Right cardiac atrium (tissue), 5 donors: ENCODE data around the gene NFXL1. TPM values are rescaled to one million over a fixed set of nuclear protein-coding genes. Genes with fewer than 3 reads are reported as not detected.
"Not testable (repeated sequence)": the region's sequence is repeated elsewhere in the genome, so short reads cannot be mapped to it uniquely, and the experiment has no call there.

ENCODE experiments used
- ATAC-seq, 2 donors: fragments of 200-7000 bp; cut with Tn5 transposase; one replicate each; pipeline versions ENCODE4 v1.8.0 to v1.9.1; 2020; ENCODE audit warnings: moderate library complexity in 2 of 2, mild to moderate bottlenecking in 1 of 2
- DNase-seq, 3 donors: peaks; one replicate each; pipeline ENCODE4 v3.0.0-alpha.2; 2020
- H3K27ac ChIP-seq: one replicate; pipeline ENCODE4 v1.5.1; 2013; ENCODE audit warnings: mild to moderate bottlenecking, low read length, control low read depth, moderate library complexity
- H3K27me3 ChIP-seq: one replicate; pipeline ENCODE4 v1.6.1; 2013; ENCODE audit not compliant: control insufficient read depth, insufficient read depth
- H3K4me1 ChIP-seq: one replicate; pipeline ENCODE4 v1.6.1; 2013; ENCODE audit warnings: low read length; ENCODE audit not compliant: control insufficient read depth, insufficient read depth
- H3K4me3 ChIP-seq: one replicate; pipeline ENCODE4 v1.5.1; 2013; ENCODE audit warnings: low read length, control low read depth
- H3K9me3 ChIP-seq: one replicate; pipeline ENCODE4 v1.6.1; 2013; ENCODE audit warnings: low read length; ENCODE audit not compliant: control insufficient read depth
- WGBS: extraction: QIAGEN DNeasy Blood & Tissue Kit; methylation state at CpG from one replicate; pipeline ENCODE4 v1.1.7; 2013; 5-methylcytosine and 5-hydroxymethylcytosine counted together
- intact Hi-C, 4 donors: fragments of 100-400 bp; cut with DNase I; formaldehyde crosslinking; loops; one replicate each; pipeline versions ENCODE4 v1.11.0 to v1.14.0; 2022 to 2023
- polyA plus RNA-seq: library from polyadenylated mRNA; stranded (reverse); fragments of 200-250 nt; gene quantifications from one replicate; pipeline ENCODE4 v1.2.3, GENCODE V29; 2013
- total RNA-seq, 4 donors: library from RNA; stranded (reverse); fragmentation: NEBNext Ultra II Directional; extraction: Animal tissue kit (Norgen Biotek cat#: 25700); gene quantifications; one replicate each; pipeline ENCODE4 v1.2.1, GENCODE V29; 2021
- donor health status: healthy with polysubstance abuse.
- donor health status: DM: no; HTN: yes; CAD: no.
- donor health status: DM: no; HTN: no; CAD: no.
- donor health status: DM: no; HTN: yes; CAD: no; lungs with severe emphysema.
- donor health status: DM: yes; HTN: yes; CAD: no.

The NFXL1 gene
- total and polyA plus RNA-seq, 5 donors = 3.1 to 8.8 (median 6.2) TPM

DNA sequence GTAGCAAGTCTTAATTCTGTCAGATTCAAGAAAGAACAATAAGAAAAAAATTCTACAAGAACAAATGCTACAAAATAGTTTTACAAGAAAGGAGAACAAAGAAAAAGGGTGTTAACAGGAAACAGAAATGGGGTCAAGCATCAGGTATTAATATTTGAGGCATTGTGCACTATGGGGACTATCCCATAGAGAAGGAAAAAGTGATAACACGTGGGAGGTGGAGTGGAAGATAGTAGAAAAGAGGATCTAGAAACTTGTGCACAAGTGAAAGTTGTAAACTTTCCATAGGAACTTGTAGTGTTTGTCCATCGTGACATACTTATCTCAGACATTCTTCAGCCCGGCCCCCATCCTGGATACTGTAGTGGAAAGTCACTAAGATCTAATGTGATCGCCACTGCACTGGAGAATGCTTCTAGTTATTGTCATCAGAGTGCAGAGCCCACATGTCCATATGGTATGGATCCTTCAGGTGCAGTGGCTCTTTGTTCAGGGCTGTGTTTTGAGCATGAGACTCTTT is 15.4 kb upstream of the NFXL1 start:
- no peak overlapping the region for H3K27ac ChIP-seq
- no peaks in the 10 kb centered on the region for H3K9me3 ChIP-seq
- DNase-seq (no peak), ATAC-seq (no peak)
- 51% methylated on average over 4 of the region's 4 CpGs for WGBS
- no peaks in the 10 kb centered on the region for H3K4me1 ChIP-seq
- intact Hi-C loops = loop anchor here (10.0 kb wide), 3 partner anchors 155 to 265 kb away; no protein-coding TSS in a partner anchor
- no peak overlapping the region for H3K4me3 ChIP-seq
- no peaks in the 10 kb centered on the region for H3K27me3 ChIP-seq

GRCh38 chr4:47926667-47927258 is 12.4 kb upstream of the NFXL1 start:
- H3K27ac ChIP-seq = no peak overlapping the region
- no peaks in the 10 kb centered on the region for H3K4me1 ChIP-seq
- DNase-seq (peak in 2 of 3 donors; percentile 58 to 59), ATAC-seq (peak; percentile 84 to 89)
- H3K4me3 ChIP-seq = no peak overlapping the region
- H3K9me3 ChIP-seq = no peaks in the 10 kb centered on the region
- intact Hi-C loops = no loop called here
- WGBS = 9% methylated on average over 15 of the region's 15 CpGs
- H3K27me3 ChIP-seq = no peaks in the 10 kb centered on the region

- H3K9me3 ChIP-seq, intact Hi-C loops, H3K27ac ChIP-seq, DNase-seq, H3K27me3 ChIP-seq, H3K4me3 ChIP-seq, H3K4me1 ChIP-seq, ATAC-seq: not testable (repeated sequence)
- WGBS = 76% methylated on average over 8 of the region's 8 CpGs
These were observed 8.9 kb upstream of the NFXL1 start for GRCh38 chr4:47923261-47923608.

DNA sequence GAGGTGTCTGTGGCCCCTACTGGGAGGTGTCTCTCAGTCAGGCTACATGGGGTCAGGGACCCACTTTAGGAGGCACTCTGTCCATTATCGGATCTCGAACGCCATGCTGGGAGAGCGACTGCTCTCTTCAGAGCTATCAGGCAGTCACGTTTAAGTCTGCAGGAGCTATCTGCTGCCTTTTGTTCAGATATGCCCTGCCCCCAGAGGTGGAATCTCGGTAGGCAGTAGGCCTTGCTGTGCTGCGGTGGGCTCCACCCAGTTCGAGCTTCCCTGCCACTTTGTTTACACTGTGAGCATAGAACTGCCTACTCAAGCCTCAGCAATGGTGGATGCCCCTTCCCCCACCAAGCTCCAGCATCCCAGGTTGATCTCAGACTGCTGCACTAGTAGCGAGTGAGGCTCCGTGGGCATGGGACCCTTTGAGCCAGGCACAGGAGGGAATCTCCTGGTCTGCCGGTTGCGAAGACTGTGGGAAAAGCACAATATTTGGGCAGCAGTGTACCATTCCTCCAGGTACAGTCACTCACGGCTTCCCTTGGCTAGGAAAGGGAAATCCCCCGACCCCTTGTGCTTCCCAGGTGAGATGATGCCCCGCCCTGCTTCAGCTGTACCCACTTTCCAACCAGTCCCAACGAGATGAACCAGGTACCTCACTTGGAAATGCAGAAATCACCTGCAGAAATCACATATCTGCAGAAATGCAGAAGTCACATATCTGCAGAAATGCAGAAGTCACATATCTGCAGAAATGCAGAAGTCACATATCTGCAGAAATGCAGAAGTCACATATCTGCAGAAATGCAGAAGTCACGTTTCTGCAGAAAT is 8.3 kb upstream of the NFXL1 start:
- ATAC-seq, H3K4me1 ChIP-seq, H3K9me3 ChIP-seq, H3K27ac ChIP-seq, intact Hi-C loops, H3K27me3 ChIP-seq, H3K4me3 ChIP-seq: not testable (repeated sequence)
- whole genome bisulfite sequencing = 65% methylated on average over 17 of the region's 17 CpGs
- peak in 1 of 3 donors; percentile 40 for DNase-seq

- intact Hi-C loops, H3K4me3 ChIP-seq: not testable (repeated sequence)
- 100% methylated on average over 1 of the region's 1 CpG for WGBS
These were observed 2.8 kb upstream of the NFXL1 start for GRCh38 chr4:47917163-47917562.

DNA sequence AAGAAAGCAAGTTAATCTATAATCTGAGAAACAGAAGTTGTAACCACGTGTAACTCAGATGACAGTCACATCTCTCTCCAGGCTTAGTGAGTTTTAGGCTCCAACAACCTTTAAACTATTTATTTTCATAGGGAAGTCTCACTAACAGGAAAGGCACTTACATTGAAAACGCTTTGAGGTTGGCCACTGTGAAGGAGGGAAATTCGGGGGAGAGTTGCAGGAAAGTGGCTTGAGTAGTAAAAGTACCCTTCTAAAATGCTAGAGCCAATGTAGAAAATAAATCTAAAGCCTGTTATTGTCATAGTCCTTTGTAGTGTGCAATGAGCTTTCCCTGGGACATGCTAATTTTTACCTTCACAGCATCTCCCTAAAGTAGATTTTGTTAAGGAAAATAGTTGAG is 995 bp upstream of the NFXL1 start:
- ATAC-seq = no peak
- DNase-seq = no peak
- Histone ChIP-seq H3K27ac (no peak overlapping the region), H3K4me1 (peaks cover 3% of the 10 kb centered on the region), H3K4me3 (no peak overlapping the region), H3K9me3 (no peaks in the 10 kb centered on the region), H3K27me3 (no peaks in the 10 kb centered on the region)
- intact Hi-C loops = no loop called here
- WGBS = 47% methylated on average over 3 of the region's 3 CpGs

More at GRCh38 chr4:47917163-47917562, 2.8 kb upstream of the NFXL1 start:
- not testable (repeated sequence) for ATAC-seq, H3K27ac ChIP-seq, H3K9me3 ChIP-seq, H3K4me1 ChIP-seq, DNase-seq, H3K27me3 ChIP-seq

DNA sequence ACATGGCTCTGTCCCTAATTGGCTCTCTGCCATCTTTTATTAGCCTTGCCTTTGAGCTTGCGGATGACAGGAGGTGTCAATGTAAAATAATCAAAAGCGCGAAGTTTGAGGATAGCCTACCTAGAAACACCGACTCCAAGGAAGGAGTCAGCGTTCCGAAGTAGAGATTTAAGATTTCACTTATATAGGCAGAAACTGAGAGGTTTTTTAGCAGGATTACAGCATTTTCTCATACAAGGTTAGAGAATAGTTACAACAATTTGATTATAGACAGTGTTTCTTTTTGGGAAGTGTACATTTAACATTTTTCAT is 499 bp upstream of the NFXL1 start:
- ATAC-seq (no peak), DNase-seq (no peak)
- no peak overlapping the region for H3K27ac ChIP-seq
- intact Hi-C loops = no loop called here
- H3K4me3 ChIP-seq = peak overlapping the region; percentile 69
- 1% methylated on average over 6 of the region's 6 CpGs for WGBS
- H3K27me3 ChIP-seq = no peaks in the 10 kb centered on the region
- H3K4me1 ChIP-seq = peaks cover 3% of the 10 kb centered on the region
- no peaks in the 10 kb centered on the region for H3K9me3 ChIP-seq

DNA sequence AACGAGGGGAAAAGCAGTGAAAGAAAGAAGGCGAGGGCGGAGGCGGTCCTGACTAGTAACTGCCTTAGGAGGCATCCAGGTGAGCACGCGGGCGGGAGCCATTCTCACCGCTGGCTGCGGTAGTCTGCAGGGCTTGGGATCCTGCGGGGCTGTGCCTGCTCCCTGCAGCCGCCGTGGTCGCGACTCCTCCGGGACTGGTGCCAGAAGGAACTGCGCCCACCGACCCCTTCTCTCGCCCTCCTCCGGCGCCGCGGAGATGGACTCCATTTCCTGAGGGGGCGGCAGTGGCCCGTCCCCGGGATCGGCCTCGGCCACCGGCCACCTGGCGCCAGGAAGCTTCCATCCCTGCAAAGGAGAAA is 543 bp downstream of the NFXL1 start:
- intact Hi-C loops = no loop called here
- DNase-seq (peak in 2 of 3 donors; percentile 43 to 83), ATAC-seq (peak; percentile 57 to 58)
- no peaks in the 10 kb centered on the region for H3K9me3 ChIP-seq
- H3K27ac ChIP-seq = peak overlapping the region; percentile 75
- H3K4me3 ChIP-seq = peak overlapping the region; percentile 69
- 0% methylated on average over 29 of the region's 29 CpGs for WGBS
- no peaks in the 10 kb centered on the region for H3K27me3 ChIP-seq
- peaks cover 3% of the 10 kb centered on the region for H3K4me1 ChIP-seq

- no peak for DNase-seq
- Histone ChIP-seq H3K9me3 (no peaks in the 10 kb centered on the region), H3K27ac (no peak overlapping the region), H3K4me3 (peak overlapping the region; percentile 69), H3K27me3 (no peaks in the 10 kb centered on the region), H3K4me1 (peaks cover 3% of the 10 kb centered on the region)
- ATAC-seq = no peak
- intact Hi-C loops = no loop called here
- 21% methylated on average over 4 of the region's 4 CpGs for WGBS
These were observed 1.1 kb downstream of the NFXL1 start for GRCh38 chr4:47913330-47913729.

DNA sequence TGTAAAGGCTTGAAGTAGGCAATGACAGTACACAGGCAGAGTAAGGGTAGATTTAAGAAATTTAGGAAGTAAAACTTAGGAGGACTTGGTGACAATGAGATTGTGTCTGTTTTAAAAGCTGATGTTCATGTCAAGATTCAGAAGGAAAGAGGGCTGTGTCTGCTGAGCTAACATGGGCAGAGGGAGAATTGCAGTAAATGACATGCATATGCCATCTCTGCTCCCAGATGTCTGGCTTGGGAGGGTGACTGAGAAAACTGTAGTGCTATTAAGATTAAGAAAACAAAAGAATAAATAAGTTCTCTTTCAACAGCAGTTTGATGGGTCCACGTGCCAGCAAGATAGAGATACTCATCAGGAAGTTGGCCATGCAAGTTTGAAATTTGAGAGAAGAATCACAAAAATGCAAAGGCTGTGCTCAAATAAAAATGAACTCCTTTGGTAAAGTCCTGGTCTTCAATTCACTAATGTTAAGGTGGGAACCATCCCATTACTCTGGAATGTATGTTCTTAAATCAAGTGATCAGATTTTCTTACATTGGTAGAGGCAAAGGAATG is 7.2 kb downstream of the NFXL1 start:
- ATAC-seq = no peak
- no peaks in the 10 kb centered on the region for H3K9me3 ChIP-seq
- intact Hi-C loops = no loop called here

DNA sequence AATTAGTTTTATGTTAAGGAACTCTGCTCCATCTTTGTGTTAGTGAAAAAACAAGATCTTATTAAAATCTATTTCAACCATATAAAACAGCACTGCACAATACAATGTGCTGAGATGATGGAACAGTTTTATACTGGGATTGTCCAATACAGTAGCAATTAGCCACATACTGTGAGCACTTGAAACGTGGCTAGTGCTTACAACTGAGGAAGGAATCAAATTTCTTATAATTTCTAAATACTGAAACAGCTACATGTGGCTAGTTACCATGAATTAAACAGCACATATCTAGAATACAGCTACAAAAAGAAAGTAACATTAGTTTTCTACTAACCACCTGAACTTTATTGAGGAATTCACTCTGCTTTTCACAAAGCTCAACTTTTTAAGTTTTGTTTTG is 14.7 kb downstream of the NFXL1 start:
- Histone ChIP-seq H3K4me3 (no peak overlapping the region), H3K9me3 (no peaks in the 10 kb centered on the region), H3K27ac (no peak overlapping the region), H3K27me3 (no peaks in the 10 kb centered on the region), H3K4me1 (no peaks in the 10 kb centered on the region)
- no peak for DNase-seq
- no peak for ATAC-seq
- intact Hi-C loops = no loop called here
- WGBS = 69% methylated on average over 1 of the region's 1 CpG

More for the DNA sequence above, 7.2 kb downstream of the NFXL1 start:
- H3K27ac ChIP-seq = no peak overlapping the region
- H3K4me1 ChIP-seq = no peaks in the 10 kb centered on the region
- DNase-seq = no peak
- H3K27me3 ChIP-seq = no peaks in the 10 kb centered on the region
- H3K4me3 ChIP-seq = no peak overlapping the region
- WGBS = 24% methylated on average over 1 of the region's 1 CpG
